Measurements from ENCODE around the gene CSF1R.

The CSF1R gene

GRCh38 chr5:150024346-150024984 lies 61.9 kb downstream of the CSF1R start:
- DNase-seq (ENCODE audit: low spot score) = no peak

GRCh38 chr5:150023136-150023535 lies 63.2 kb downstream of the CSF1R start:
- no peak for DNase-seq (ENCODE audit: low spot score)

GRCh38 chr5:150022681-150023080 lies 63.7 kb downstream of the CSF1R start:
- no peak for DNase-seq (ENCODE audit: low spot score)

GRCh38 chr5:150022158-150022531 lies 64.2 kb downstream of the CSF1R start:
- DNase-seq (ENCODE audit: low spot score) = no peak

- DNase-seq (ENCODE audit: low spot score) = no peak
Observed at GRCh38 chr5:150021491-150022157, 64.7 kb downstream of the CSF1R start.

- DNase-seq (ENCODE audit: low spot score) = no peak
Observed at GRCh38 chr5:150020249-150020648, 66.1 kb downstream of the CSF1R start.

- no peak for DNase-seq (ENCODE audit: low spot score)
Observed at GRCh38 chr5:150017226-150018005, 68.9 kb downstream of the CSF1R start.

- no peak for DNase-seq (ENCODE audit: low spot score)
Observed at GRCh38 chr5:150016537-150016936, 69.8 kb downstream of the CSF1R start.

- no peak for DNase-seq (ENCODE audit: low spot score)
Observed at GRCh38 chr5:150015415-150015814, 70.9 kb downstream of the CSF1R start.

- DNase-seq (ENCODE audit: low spot score) = no peak
Observed at GRCh38 chr5:150014456-150014855, 71.9 kb downstream of the CSF1R start.

- no peak for DNase-seq (ENCODE audit: low spot score)
Observed at GRCh38 chr5:150013931-150014330, 72.4 kb downstream of the CSF1R start.

- no peak for DNase-seq (ENCODE audit: low spot score)
Observed at GRCh38 chr5:150009671-150010387, 76.5 kb downstream of the CSF1R start.

- DNase-seq (ENCODE audit: low spot score) = no peak
Observed at GRCh38 chr5:150007050-150007449, 79.3 kb downstream of the CSF1R start.

GRCh38 chr5:150006318-150006717 lies 80.0 kb downstream of the CSF1R start:
- DNase-seq (ENCODE audit: low spot score) = no peak

Measured in CD4-positive, alpha-beta T cell treated with Interleukin-2 at 100 ng/mL for 4 hours (primary cell).